GM19043 (cell line): Measurements from ENCODE around the gene POLR2I.

Experiments
- ATAC-seq: cut with Tn5 transposase; IDR thresholded peaks from one replicate; pipeline ENCODE4 v1.9.1; 2021; ENCODE audit warnings: low read depth; ENCODE audit not compliant: unreplicated experiment

The POLR2I gene

GRCh38 chr19:36103842-36104552, 10.7 kb downstream of the POLR2I start:
- ATAC-seq, result no peak

- ATAC-seq, result no peak
Measured at GRCh38 chr19:36103040-36103626, 11.5 kb downstream of the POLR2I start.

- no peak for ATAC-seq
Measured at GRCh38 chr19:36101550-36102327, 12.9 kb downstream of the POLR2I start.

- no peak for ATAC-seq
Measured at GRCh38 chr19:36100476-36100875, 14.2 kb downstream of the POLR2I start.

- ATAC-seq, result no peak
Measured at GRCh38 chr19:36099166-36099785, 15.4 kb downstream of the POLR2I start.

GRCh38 chr19:36097036-36097435, 17.6 kb downstream of the POLR2I start:
- ATAC-seq, result no peak

GRCh38 chr19:36093687-36094086, 21.0 kb downstream of the POLR2I start:
- no peak for ATAC-seq

GRCh38 chr19:36093146-36093662, 21.5 kb downstream of the POLR2I start:
- ATAC-seq, result no peak

- ATAC-seq, result no peak
Measured at GRCh38 chr19:36092566-36092965, 22.1 kb downstream of the POLR2I start.

GRCh38 chr19:36090910-36091695, 23.6 kb downstream of the POLR2I start:
- no peak for ATAC-seq

GRCh38 chr19:36089847-36090246, 24.8 kb downstream of the POLR2I start:
- ATAC-seq, result no peak

- ATAC-seq, result no peak
Measured at GRCh38 chr19:36086326-36086725, 28.3 kb downstream of the POLR2I start.

GRCh38 chr19:36084231-36085009, 30.3 kb downstream of the POLR2I start:
- ATAC-seq, result no peak

GRCh38 chr19:36082916-36083315, 31.8 kb downstream of the POLR2I start:
- ATAC-seq, result no peak

GRCh38 chr19:36081894-36082293, 32.8 kb downstream of the POLR2I start:
- no peak for ATAC-seq

GRCh38 chr19:36081385-36081784, 33.3 kb downstream of the POLR2I start:
- no peak for ATAC-seq

GRCh38 chr19:36079389-36079945, 35.2 kb downstream of the POLR2I start:
- no peak for ATAC-seq

- no peak for ATAC-seq
Measured at GRCh38 chr19:36073121-36073876, 41.4 kb downstream of the POLR2I start.
